Measurements from ENCODE around the gene ZNF765.
"Not testable (repeated sequence)": the region's sequence is repeated elsewhere in the genome, so short reads cannot be mapped to it uniquely, and the experiment has no call there.

Gene ZNF765

DNA sequence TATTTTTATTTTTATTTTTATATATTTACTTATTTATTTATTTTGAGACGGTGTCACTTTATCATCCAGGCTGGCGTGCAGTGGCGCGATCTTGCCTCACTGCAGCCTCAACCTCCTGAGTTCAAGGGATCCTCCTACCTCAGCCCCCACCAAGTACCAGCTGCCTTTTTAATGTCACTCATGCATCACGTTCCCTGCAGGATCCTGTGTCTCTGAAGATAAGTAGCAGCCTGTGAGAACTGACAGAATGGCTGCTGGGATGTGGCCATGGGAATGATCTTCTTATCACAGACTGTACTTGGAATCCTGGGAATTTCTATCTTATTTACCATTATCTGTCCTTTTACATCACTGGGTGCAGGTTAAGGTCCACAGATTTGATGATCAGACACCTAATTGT is 27.6 kb downstream of the ZNF765 start:
- DNase-seq (ENCODE audit: low spot score) = no peak

GRCh38 chr19:53423074-53423473 is 28.1 kb downstream of the ZNF765 start:
- DNase-seq (ENCODE audit: low spot score) = not testable (repeated sequence)

DNA sequence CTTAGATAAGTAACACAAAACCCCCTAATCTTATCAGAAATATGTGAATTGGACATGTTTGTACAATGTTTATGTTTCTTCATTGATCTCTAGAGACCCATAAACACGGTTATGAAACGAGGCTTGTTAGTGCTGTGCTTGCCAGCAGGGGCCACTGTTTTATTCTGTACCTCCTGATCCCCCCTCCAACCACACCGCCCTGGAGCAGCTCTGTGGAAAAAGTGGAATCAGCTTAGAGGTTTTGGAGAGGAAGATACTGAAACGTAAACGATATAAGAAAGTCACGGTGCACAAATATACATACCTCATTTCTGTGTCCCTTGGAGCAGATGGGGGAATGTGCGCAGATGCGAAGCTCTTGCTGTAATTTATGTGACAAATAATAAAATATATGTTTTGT is 28.7 kb downstream of the ZNF765 start:
- not testable (repeated sequence) for DNase-seq (ENCODE audit: low spot score)

- DNase-seq (ENCODE audit: low spot score) = peak; percentile 82
Observed at GRCh38 chr19:53424968-53425597, 30.1 kb downstream of the ZNF765 start.

- peak; percentile 90 for DNase-seq (ENCODE audit: low spot score)
Observed at GRCh38 chr19:53431399-53432087, 36.6 kb downstream of the ZNF765 start, which contains the start of gene ZNF761. Gene ZNF761, plus strand, starts transcription at chr19:53431984. Its CDS starts 15,285 bp downstream, at chr19:53447269.

GRCh38 chr19:53432088-53432661 is 37.2 kb downstream of the ZNF765 start:
- DNase-seq (ENCODE audit: low spot score) = no peak

- not testable (repeated sequence) for DNase-seq (ENCODE audit: low spot score)
Observed at GRCh38 chr19:53443809-53444208, 48.9 kb downstream of the ZNF765 start.

DNA sequence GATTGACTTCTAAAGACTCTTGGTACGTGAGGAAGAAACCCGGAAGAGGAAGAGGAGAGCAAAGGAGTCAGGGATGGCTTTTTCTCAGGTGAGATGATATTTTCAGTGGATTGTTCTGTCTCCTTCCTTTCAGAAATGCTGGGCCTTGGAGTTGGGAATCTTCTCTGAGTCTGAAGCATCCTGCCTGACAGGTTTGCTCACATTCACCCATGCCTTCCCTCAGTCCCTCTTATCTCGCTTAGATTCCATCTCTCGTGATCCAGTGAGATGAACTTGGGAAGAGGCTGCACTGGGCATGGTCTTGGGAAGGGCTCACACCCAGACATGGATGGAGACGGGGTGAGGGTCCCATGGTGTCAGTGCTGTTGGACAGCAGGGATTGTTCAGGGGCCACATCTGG is 52.2 kb downstream of the ZNF765 start:
- not testable (repeated sequence) for DNase-seq (ENCODE audit: low spot score)

DNA sequence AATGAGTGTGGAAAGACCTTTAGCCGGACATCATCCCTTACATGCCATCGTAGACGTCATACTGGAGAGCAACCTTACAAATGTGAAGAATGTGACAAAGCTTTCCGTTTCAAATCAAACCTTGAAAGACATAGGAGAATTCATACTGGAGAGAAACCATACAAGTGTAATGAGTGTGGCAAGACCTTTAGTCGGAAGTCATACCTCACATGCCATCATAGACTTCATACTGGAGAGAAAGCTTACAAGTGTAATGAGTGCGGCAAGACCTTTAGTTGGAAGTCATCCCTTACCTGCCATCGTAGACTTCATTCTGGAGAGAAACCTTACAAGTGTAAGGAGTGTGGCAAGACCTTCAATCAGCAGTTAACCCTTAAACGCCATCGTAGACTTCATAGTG is 60.9 kb downstream of the ZNF765 start:
- DNase-seq (ENCODE audit: low spot score) = no peak

- not testable (repeated sequence) for DNase-seq (ENCODE audit: low spot score)
Observed at GRCh38 chr19:53460131-53460721, 65.3 kb downstream of the ZNF765 start.

DNA sequence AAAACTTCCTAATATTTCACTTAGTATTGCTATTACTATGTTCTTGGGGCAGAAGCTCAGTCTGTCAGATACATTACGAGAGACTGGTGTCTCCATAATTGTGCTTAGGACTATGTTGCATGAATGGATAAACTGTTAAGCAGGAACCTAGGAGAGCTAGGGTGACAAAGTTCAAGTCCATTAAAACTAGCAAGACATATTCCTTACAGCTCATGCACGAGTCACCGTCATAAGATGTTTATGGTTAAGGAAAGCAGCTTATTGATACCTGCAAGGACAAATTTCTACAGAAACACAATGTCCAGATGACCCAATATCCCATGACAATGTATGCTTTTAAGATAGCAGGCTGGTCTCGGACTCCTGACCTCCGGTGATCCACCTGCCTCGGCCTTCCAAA is 66.9 kb downstream of the ZNF765 start:
- no peak for DNase-seq (ENCODE audit: low spot score)

- DNase-seq (ENCODE audit: low spot score) = peak; percentile 25
Observed at GRCh38 chr19:53462861-53463260, 67.9 kb downstream of the ZNF765 start.

DNA sequence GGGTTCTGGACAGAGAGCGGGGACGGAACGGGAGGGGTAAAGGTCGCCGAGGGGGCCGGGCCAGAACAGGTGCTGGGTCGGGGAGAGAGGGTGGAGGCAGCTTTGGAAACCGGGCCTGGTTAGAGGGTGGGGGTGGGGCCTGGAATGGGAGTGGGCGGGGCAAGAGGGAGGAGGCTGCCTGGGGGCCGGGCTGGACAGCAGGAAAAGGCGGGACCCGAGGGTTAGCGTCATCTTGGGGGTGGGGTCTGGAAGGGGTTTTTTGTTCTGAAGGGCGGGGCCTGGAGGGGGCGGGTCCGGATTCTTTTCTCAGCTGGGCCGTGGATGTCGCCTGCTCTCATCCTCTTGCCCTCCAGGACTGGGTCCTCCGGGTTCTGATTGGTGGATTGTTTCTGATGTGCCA is 68.3 kb downstream of the ZNF765 start:
- peak; percentile 94 for DNase-seq (ENCODE audit: low spot score)

DNA sequence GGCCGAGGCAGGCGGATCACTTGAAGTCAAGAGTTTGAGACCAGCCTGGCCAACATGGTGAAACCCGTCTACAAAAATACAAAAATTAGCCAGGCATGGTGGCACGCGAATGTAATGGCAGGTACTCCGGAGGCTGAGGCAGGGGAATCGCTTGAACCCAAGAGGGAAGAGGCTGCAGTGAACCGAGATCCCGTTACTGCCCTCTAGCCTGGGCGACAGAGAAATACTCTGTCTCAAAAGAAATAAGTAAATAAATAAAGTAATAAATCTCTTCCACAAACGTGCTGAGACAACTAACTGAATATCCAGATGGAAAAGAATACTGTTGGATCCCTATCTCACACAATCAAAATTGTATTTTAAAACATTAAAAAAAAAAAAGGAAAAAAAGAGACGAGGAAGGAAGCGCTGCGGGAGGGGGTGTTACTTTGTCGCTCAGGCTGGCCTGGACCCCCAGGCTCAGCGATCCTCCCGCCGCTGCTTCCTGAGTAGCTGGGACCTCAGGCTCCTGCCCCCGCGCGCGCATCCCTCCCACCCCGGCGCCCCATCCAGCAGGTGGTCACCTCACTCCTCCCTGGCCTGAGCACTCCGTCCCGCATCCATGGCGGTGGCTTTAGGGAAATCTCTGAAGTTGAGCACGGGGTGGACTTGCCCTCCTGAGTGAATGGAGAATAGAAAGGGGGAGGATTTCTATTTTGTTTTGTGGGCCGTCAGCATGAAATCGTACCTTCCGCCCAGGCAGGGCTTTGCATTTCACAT is 72.0 kb downstream of the ZNF765 start:
- peak; percentile 5 for DNase-seq (ENCODE audit: low spot score)

DNA sequence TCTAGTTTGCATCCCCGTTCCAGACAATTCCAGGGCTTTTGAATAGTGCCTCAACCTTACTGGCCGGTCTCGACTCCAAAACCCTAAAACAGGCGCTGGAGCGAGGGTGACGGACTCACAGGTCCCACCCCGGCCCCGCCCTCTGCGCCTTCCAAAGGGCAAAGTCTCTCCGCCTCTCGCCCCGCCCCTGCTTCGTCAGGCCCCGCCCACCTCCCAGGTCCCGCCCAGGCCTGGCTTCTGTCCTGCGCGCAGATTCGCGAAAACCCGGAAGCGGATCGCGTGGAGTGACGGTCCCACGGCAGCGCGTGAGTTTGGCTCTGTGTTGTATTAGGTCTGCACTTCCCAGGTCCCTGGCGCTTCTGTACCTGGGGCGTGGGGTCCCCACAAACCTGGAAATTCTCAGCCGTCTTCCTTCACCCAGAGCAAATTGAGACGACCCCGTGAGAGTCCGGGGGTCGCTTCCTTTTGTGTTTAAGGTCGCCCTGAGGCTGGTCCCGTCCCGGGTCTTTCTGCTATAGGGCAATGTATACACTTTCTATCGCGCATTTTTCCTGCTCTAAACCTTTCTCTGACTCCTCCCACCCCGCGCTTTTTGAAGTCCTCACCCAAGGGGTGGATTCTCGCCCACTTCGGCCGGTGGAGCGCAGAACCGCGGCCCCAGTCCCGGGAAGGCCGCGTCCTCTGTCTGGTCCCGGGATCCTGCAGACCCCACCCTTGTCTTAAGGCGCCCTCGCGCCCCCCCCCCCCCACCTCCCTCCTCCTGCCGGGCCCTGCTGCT is 72.7 kb downstream of the ZNF765 start, which contains the start of gene ZNF813:
ZNF813 (plus strand) TSS at position 249 of the 778 bp plus-strand sequence. CDS start 16,090 bp downstream, outside the sequence.
- peak; percentile 90 for DNase-seq (ENCODE audit: low spot score)

DNA sequence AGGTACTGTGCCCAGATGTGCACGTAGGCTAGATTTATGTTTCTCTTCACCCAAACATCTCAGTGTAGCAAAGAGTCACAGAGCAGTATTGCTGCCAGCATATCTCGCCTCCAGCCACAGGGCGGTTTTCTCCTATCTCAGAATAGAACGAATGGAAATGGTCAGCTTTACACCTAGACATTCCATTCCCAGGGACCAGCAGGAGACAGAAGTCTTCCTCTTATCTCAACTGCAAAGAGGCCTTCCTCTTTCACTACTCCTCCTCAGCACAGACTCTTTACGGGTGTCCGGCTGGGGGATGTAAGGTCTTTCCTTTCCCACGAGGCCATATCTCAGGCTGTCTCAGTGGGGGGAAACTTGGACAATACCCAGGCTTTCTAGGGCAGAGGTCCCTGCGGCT is 73.7 kb downstream of the ZNF765 start:
- not testable (repeated sequence) for DNase-seq (ENCODE audit: low spot score)

- DNase-seq (ENCODE audit: low spot score) = no peak
Observed at GRCh38 chr19:53471916-53472315, 77.0 kb downstream of the ZNF765 start.

- DNase-seq (ENCODE audit: low spot score) = not testable (repeated sequence)
Observed at GRCh38 chr19:53474832-53475231, 79.9 kb downstream of the ZNF765 start.

DNA sequence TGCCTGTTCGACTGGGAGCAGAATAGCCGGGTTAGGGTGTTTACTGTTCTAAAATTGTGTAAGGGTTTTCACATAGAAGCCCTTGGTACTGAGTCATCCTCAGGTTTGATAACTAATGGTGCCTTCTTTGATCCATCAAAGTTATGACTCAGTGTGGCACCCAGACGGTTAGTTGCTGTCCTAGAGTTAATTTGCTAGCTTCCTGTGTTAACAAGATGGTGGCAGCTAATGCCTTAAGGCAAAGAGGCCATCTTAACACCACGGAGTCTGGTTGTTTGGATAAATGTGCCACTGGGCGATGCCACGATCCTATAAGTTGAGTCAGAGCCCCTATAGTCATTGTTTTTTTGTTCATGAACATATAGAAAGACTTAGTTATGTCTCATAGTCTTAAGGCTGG is 80.5 kb downstream of the ZNF765 start:
- not testable (repeated sequence) for DNase-seq (ENCODE audit: low spot score)

Measured in globus pallidus (tissue), 1 donor.